Measurements from ENCODE around the gene BSND. TPM values are rescaled to one million over a fixed set of nuclear protein-coding genes. Genes with fewer than 3 reads are reported as not detected.

Gene BSND
- total and polyA plus RNA-seq, 9 of the 15 experiments (the other 6 are each of a cell fraction or from before 2014, with no cell fraction given): not detected

DNA sequence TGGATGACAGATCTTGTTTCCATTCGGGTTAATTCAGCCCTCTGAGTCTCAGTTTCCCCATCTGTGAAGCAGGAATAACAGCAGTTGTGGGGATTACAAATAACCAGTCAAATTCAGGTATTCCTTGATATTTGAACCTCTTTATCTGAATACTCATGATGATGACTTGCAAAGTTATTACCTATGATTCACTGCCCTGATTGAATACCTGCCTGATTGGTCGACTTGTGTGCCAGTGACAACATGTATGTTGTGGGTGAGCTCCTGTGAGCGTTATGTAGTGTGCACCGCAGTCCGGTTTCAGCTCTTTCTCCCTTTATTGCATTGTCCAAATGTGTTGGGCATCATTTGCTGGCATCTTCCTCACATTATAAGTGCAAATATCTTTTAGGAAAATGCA, 27.8 kb upstream of the BSND start:
- DNase-seq (ENCODE audit: extremely low read depth in 1 of 4, low spot score in 3 of 4) (no peak), ATAC-seq (no peak), FAIRE-seq (no peak)
- CTCF ChIA-PET (ENCODE audit: low intra/inter-chr PET ratio): no interaction called here
- 8% methylated on average over 5 of the region's 5 CpGs for WGBS (ENCODE audit: insufficient coverage, low coverage, missing lambda C conversion rate)
- H3K36me3 ChIP-seq (ENCODE audit: control insufficient read depth, insufficient read depth, low read length): no peaks in the 10 kb centered on the region
- no peak overlapping the region for H2AFZ ChIP-seq (ENCODE audit: low read depth, low read length)
- in situ Hi-C loops (cut with MboI): no loop called here
- intact Hi-C loops (cut with micrococcal nuclease): no loop called here
- TF ChIP-seq NFE2L1 (tag; IDR thresholded peaks at IDR 0.05; ENCODE audit: borderline replicate concordance, low read depth) (no peak), ZNF79 (CRISPR knock-in tag; IDR thresholded peaks at IDR 0.05; ENCODE audit: low read depth) (no peak), PHB2 (IDR thresholded peaks at IDR 0.05; ENCODE audit: low read depth) (no peak), MEIS2 (IDR thresholded peaks at IDR 0.05; ENCODE audit: partially characterized antibody) (no peak), ZNF77 (CRISPR knock-in tag; IDR thresholded peaks at IDR 0.05) (no peak), SMAD3 (CRISPR knock-in tag; conservative IDR thresholded peaks at IDR 0.05) (no peak), PHF21A (IDR thresholded peaks at IDR 0.05; ENCODE audit: borderline replicate concordance, low read depth) (no peak)
- TF ChIP-seq, protein P1, sequence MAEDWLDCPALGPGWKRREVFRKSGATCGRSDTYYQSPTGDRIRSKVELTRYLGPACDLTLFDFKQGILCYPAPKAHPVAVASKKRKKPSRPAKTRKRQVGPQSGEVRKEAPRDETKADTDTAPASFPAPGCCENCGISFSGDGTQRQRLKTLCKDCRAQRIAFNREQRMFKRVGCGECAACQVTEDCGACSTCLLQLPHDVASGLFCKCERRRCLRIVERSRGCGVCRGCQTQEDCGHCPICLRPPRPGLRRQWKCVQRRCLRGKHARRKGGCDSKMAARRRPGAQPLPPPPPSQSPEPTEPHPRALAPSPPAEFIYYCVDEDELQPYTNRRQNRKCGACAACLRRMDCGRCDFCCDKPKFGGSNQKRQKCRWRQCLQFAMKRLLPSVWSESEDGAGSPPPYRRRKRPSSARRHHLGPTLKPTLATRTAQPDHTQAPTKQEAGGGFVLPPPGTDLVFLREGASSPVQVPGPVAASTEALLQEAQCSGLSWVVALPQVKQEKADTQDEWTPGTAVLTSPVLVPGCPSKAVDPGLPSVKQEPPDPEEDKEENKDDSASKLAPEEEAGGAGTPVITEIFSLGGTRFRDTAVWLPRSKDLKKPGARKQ (CRISPR knock-in tag; IDR thresholded peaks at IDR 0.05): no peak
- TF ChIP-seq, protein P2, sequence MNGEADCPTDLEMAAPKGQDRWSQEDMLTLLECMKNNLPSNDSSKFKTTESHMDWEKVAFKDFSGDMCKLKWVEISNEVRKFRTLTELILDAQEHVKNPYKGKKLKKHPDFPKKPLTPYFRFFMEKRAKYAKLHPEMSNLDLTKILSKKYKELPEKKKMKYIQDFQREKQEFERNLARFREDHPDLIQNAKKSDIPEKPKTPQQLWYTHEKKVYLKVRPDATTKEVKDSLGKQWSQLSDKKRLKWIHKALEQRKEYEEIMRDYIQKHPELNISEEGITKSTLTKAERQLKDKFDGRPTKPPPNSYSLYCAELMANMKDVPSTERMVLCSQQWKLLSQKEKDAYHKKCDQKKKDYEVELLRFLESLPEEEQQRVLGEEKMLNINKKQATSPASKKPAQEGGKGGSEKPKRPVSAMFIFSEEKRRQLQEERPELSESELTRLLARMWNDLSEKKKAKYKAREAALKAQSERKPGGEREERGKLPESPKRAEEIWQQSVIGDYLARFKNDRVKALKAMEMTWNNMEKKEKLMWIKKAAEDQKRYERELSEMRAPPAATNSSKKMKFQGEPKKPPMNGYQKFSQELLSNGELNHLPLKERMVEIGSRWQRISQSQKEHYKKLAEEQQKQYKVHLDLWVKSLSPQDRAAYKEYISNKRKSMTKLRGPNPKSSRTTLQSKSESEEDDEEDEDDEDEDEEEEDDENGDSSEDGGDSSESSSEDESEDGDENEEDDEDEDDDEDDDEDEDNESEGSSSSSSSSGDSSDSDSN (IDR thresholded peaks at IDR 0.05; ENCODE audit: borderline replicate concordance in 1 of 2, low read depth in 2 of 2, low read length in 2 of 2): no peak
- H3K4me1 ChIP-seq (replicated peaks in 1 of 2; ENCODE audit: control insufficient read depth in 2 of 2, insufficient read depth in 2 of 2, low read length in 2 of 2): peaks cover 0 to 8% of the 10 kb centered on the region in 2 experiments; a peak in 2 of 5 replicates
- no peaks in the 10 kb centered on the region for H3K9me3 ChIP-seq (replicated peaks; ENCODE audit: control insufficient read depth, insufficient read depth, low read depth, low read length)
- no peak overlapping the region for H3K9ac ChIP-seq (ENCODE audit: insufficient read depth in 1 of 2, low read depth in 2 of 2, low read length in 2 of 2)
- no peak overlapping the region for H3K4me2 ChIP-seq (ENCODE audit: insufficient read depth, low read length)
- H4K20me1 ChIP-seq (replicated peaks; ENCODE audit: control insufficient read depth, insufficient read depth, low read length): no peaks in the 10 kb centered on the region
- no peaks in the 10 kb centered on the region for H3K9me1 ChIP-seq (ENCODE audit: control insufficient read depth, insufficient read depth, low read length)
- H3K79me2 ChIP-seq (ENCODE audit: control insufficient read depth, insufficient read depth, low read length): no peaks in the 10 kb centered on the region
- H3K27me3 ChIP-seq (ENCODE audit: control insufficient read depth in 2 of 2, insufficient read depth in 2 of 2, low read length in 2 of 2): peaks cover 17 to 54% of the 10 kb centered on the region in 2 experiments
- POLR2A ChIA-PET: interaction anchor here (1.1 kb wide), 1 partner anchor 19 kb away, joined by 3 read pairs; no protein-coding TSS in a partner anchor
- no TSS peak for BruUV-seq (replicated peaks)
- H3K4me3 ChIP-seq: no peak overlapping the region
- H3K27ac ChIP-seq (ENCODE audit: extremely low read depth, low read depth, low read length): no peak overlapping the region
